GM23338 (cell line): ENCODE data around the gene TMX3. TPM values are rescaled to one million over a fixed set of nuclear protein-coding genes. Genes with fewer than 3 reads are reported as not detected.

Experiments
- ATAC-seq: fragments of 200-7000 bp; cut with Tn5 transposase; 3 replicates; pipeline ENCODE4 v1.9.1; 2020
- DNase-seq: peaks from one replicate; pipeline ENCODE4 v3.0.0-alpha.2; 2015; ENCODE audit warnings: low spot score
- H2AFZ ChIP-seq: fragments of 200-600 bp; sonication (generic); 2 replicates; pipeline ENCODE4 v1.8.0; 2016; ENCODE audit warnings: antibody characterized with exemption, mild to moderate bottlenecking, moderate library complexity
- H3F3A ChIP-seq: fragments of 200-600 bp; sonication (generic); replicated peaks from 2 replicates; pipeline ENCODE4 v1.8.0; 2017; ENCODE audit warnings: antibody characterized with exemption, mixed run types, low read depth
- H3K27ac ChIP-seq: fragments of 200-600 bp; sonication (generic); 2 replicates; pipeline ENCODE4 v1.6.1; 2016; ENCODE audit warnings: low read depth
- H3K27me3 ChIP-seq: fragments of 200-600 bp; sonication (generic); 2 replicates; pipeline ENCODE4 v1.8.0; 2016; ENCODE audit warnings: mild to moderate bottlenecking, mixed run types, moderate library complexity; ENCODE audit not compliant: insufficient read depth
- H3K36me3 ChIP-seq: fragments of 200-600 bp; sonication (generic); 2 replicates; pipeline ENCODE4 v1.8.0; 2016; ENCODE audit warnings: mild to moderate bottlenecking; ENCODE audit not compliant: insufficient read depth
- H3K4me1 ChIP-seq: fragments of 200-600 bp; sonication (generic); 2 replicates; pipeline ENCODE4 v1.8.0; 2016; ENCODE audit warnings: mild to moderate bottlenecking, moderate library complexity; ENCODE audit not compliant: insufficient read depth
- H3K4me2 ChIP-seq: fragments of 200-600 bp; sonication (generic); 2 replicates; pipeline ENCODE4 v1.7.1; 2017; ENCODE audit warnings: mixed run types
- H3K4me3 ChIP-seq: fragments of 200-600 bp; sonication (generic); 2 replicates; pipeline ENCODE4 v1.6.1; 2016; ENCODE audit warnings: mixed run types
- H3K79me2 ChIP-seq: fragments of 200-600 bp; sonication (generic); replicated peaks from 2 replicates; pipeline ENCODE4 v1.8.0; 2017; ENCODE audit warnings: mild to moderate bottlenecking; ENCODE audit not compliant: insufficient read depth
- H3K9me2 ChIP-seq: fragments of 200-600 bp; sonication (generic); 2 replicates; pipeline ENCODE4 v1.8.0; 2017; ENCODE audit not compliant: insufficient read depth
- H4K20me1 ChIP-seq: fragments of 200-600 bp; sonication (generic); replicated peaks from 2 replicates; pipeline ENCODE4 v1.8.0; 2017; ENCODE audit warnings: mild to moderate bottlenecking; ENCODE audit not compliant: insufficient read depth
- H3K27ac Mint-ChIP-seq: 2 replicates; pipeline ENCODE4 v1.8.0; 2020; ENCODE audit warnings: inconsistent platforms, mild to moderate bottlenecking, moderate library complexity, mixed read lengths
- H3K27me3 Mint-ChIP-seq: 3 replicates; pipeline ENCODE4 v1.8.0; 2022; ENCODE audit warnings: low read depth, mild to moderate bottlenecking, moderate library complexity, mixed read lengths, inconsistent platforms; ENCODE audit not compliant: insufficient read depth, poor library complexity
- H3K36me3 Mint-ChIP-seq: 3 replicates; pipeline ENCODE4 v1.8.0; 2021; ENCODE audit warnings: low read depth, mild to moderate bottlenecking, inconsistent platforms, moderate library complexity, mixed read lengths
- H3K4me1 Mint-ChIP-seq: 3 replicates; pipeline ENCODE4 v1.8.0; 2020; ENCODE audit warnings: mild to moderate bottlenecking, inconsistent platforms, mixed read lengths
- H3K4me3 Mint-ChIP-seq: 3 replicates; pipeline ENCODE4 v1.8.0; 2021; ENCODE audit warnings: moderate library complexity, mild to moderate bottlenecking, inconsistent platforms, mixed read lengths
- H3K9me3 Mint-ChIP-seq: 3 replicates; pipeline ENCODE4 v1.8.0; 2020; ENCODE audit warnings: moderate library complexity, mild to moderate bottlenecking, inconsistent platforms, mixed read lengths
- CREB1 ChIP-seq: fragments of 250-450 bp; sonication (Bioruptor Pico); IDR thresholded peaks from 2 replicates; pipeline ENCODE4 v1.5.0; 2020; ENCODE audit warnings: low read depth, mild to moderate bottlenecking, moderate library complexity
- EZH2 ChIP-seq: fragments of 200-600 bp; sonication (generic); IDR thresholded peaks from one replicate; pipeline ENCODE4 v1.8.0; 2017; ENCODE audit warnings: antibody characterized with exemption, mild to moderate bottlenecking, low read depth; ENCODE audit not compliant: unreplicated experiment
- EZH2phosphoT487 ChIP-seq: fragments of 200-600 bp; sonication (generic); IDR thresholded peaks from one replicate; pipeline ENCODE4 v1.8.1; 2018; ENCODE audit warnings: antibody characterized with exemption; ENCODE audit not compliant: unreplicated experiment
- JUNB ChIP-seq: IDR thresholded peaks from one replicate; pipeline ENCODE4 v1.6.1; 2016; ENCODE audit warnings: antibody characterized with exemption; ENCODE audit not compliant: unreplicated experiment
- NANOG ChIP-seq: IDR thresholded peaks from 2 replicates; pipeline ENCODE4 v1.6.1; 2016; ENCODE audit warnings: antibody characterized with exemption, borderline replicate concordance
- POLR2AphosphoS5 ChIP-seq: IDR thresholded peaks from 2 replicates; pipeline ENCODE4 v1.6.1; 2016; ENCODE audit warnings: antibody characterized with exemption, low read depth
- ZNF114 ChIP-seq: fragments of 250-450 bp; sonication (Bioruptor Pico); IDR thresholded peaks from 2 replicates; pipeline ENCODE4 v1.5.0; 2020; ENCODE audit warnings: mild to moderate bottlenecking, moderate library complexity
- ZNF331 ChIP-seq: fragments of 250-450 bp; sonication (Bioruptor Pico); IDR thresholded peaks from 2 replicates; pipeline ENCODE4 v1.5.0; 2020; ENCODE audit warnings: low read depth, mild to moderate bottlenecking, moderate library complexity
- polyA plus RNA-seq: library from polyadenylated mRNA; unstranded; fragments of >200 nt; fragmentation: Nextera tagmentation; extraction: Ambion mirVana; gene quantifications from 2 replicates; pipeline ENCODE4 v1.2.1, GENCODE V29; 2016
- total RNA-seq: library from RNA; depleted of rRNA; stranded (reverse); fragments of >200 nt; shearing (Covaris generic); gene quantifications from 2 replicates; pipeline ENCODE4 v1.2.3, GENCODE V29; 2014
- TF ChIP-seq, protein P1 (sequence below): fragments of 250-450 bp; sonication (Bioruptor Pico); IDR thresholded peaks from 2 replicates; pipeline ENCODE4 v1.5.0; 2020; ENCODE audit warnings: mild to moderate bottlenecking, moderate library complexity
- TF ChIP-seq, protein P2 (sequence below), 2 experiments: fragments of 200-600 bp in 1 of 2; sonication (generic) in 1 of 2; conservative IDR thresholded peaks; 2 replicates each; pipeline versions ENCODE4 v1.5.1 to v1.6.1; 2016 to 2017; ENCODE audit warnings: antibody characterized with exemption in 2 of 2, low read depth in 2 of 2, mild to moderate bottlenecking in 2 of 2, moderate library complexity in 1 of 2
- TF ChIP-seq, protein P3 (sequence below): IDR thresholded peaks from 2 replicates; pipeline ENCODE4 v1.6.1; 2016; ENCODE audit warnings: antibody characterized with exemption
- TF ChIP-seq, protein P4 (sequence below): IDR thresholded peaks from one replicate; pipeline ENCODE4 v1.6.1; 2018; ENCODE audit warnings: antibody characterized with exemption; ENCODE audit not compliant: unreplicated experiment

Gene TMX3
- total and polyA plus RNA-seq, 2 experiments from 2014 or later = 12.4 to 40.1 TPM

DNA sequence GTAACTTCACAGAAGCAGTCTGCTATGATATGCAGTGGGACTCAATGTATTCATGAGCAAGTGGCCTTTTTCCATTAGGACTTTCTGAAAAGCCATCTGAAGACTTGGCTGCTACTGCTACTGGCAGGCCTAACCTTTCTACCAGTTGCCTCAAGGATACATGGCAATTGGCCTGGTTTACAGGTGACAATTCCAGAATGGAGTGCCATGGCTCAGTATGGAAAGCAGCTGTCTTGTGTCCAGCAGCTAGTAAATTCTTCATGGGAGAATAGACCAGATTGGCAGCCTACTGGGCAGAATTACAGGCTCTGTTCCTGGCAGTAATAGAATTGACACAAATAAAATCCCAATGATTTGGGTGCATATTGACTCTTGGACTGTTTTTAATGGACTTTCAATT is 12.6 kb upstream of the TMX3 start:
- ATAC-seq (no peak), DNase-seq (no peak)
- H3K4me1 Mint-ChIP-seq = peaks cover 6% of the 10 kb centered on the region
- H3K27ac Mint-ChIP-seq = no peak overlapping the region
- no peak overlapping the region for H3K4me2 ChIP-seq
- H3F3A ChIP-seq = no peaks in the 10 kb centered on the region
- H3K27me3 ChIP-seq = no peaks in the 10 kb centered on the region
- peaks cover 17% of the 10 kb centered on the region; the same call in 1 of the 3 replicates for H3K36me3 Mint-ChIP-seq
- H3K4me3 Mint-ChIP-seq = no peak overlapping the region
- H3K27me3 Mint-ChIP-seq = peaks cover 2% of the 10 kb centered on the region
- no peaks in the 10 kb centered on the region for H3K79me2 ChIP-seq
- no peak overlapping the region for H2AFZ ChIP-seq
- H3K4me3 ChIP-seq = no peak overlapping the region
- no peaks in the 10 kb centered on the region for H4K20me1 ChIP-seq
- peaks cover 6% of the 10 kb centered on the region; the same call in 2 of the 3 replicates for H3K9me3 Mint-ChIP-seq
- H3K36me3 ChIP-seq = no peaks in the 10 kb centered on the region
- peaks cover 12% of the 10 kb centered on the region for H3K9me2 ChIP-seq
- TF ChIP-seq ZNF114 (CRISPR knock-in tag) (no peak), EZH2phosphoT487 (no peak), NANOG (no peak), CREB1 (CRISPR knock-in tag) (no peak), JUNB (no peak), ZNF331 (no peak), POLR2AphosphoS5 (no peak), EZH2 (no peak)
- TF ChIP-seq, protein P1, sequence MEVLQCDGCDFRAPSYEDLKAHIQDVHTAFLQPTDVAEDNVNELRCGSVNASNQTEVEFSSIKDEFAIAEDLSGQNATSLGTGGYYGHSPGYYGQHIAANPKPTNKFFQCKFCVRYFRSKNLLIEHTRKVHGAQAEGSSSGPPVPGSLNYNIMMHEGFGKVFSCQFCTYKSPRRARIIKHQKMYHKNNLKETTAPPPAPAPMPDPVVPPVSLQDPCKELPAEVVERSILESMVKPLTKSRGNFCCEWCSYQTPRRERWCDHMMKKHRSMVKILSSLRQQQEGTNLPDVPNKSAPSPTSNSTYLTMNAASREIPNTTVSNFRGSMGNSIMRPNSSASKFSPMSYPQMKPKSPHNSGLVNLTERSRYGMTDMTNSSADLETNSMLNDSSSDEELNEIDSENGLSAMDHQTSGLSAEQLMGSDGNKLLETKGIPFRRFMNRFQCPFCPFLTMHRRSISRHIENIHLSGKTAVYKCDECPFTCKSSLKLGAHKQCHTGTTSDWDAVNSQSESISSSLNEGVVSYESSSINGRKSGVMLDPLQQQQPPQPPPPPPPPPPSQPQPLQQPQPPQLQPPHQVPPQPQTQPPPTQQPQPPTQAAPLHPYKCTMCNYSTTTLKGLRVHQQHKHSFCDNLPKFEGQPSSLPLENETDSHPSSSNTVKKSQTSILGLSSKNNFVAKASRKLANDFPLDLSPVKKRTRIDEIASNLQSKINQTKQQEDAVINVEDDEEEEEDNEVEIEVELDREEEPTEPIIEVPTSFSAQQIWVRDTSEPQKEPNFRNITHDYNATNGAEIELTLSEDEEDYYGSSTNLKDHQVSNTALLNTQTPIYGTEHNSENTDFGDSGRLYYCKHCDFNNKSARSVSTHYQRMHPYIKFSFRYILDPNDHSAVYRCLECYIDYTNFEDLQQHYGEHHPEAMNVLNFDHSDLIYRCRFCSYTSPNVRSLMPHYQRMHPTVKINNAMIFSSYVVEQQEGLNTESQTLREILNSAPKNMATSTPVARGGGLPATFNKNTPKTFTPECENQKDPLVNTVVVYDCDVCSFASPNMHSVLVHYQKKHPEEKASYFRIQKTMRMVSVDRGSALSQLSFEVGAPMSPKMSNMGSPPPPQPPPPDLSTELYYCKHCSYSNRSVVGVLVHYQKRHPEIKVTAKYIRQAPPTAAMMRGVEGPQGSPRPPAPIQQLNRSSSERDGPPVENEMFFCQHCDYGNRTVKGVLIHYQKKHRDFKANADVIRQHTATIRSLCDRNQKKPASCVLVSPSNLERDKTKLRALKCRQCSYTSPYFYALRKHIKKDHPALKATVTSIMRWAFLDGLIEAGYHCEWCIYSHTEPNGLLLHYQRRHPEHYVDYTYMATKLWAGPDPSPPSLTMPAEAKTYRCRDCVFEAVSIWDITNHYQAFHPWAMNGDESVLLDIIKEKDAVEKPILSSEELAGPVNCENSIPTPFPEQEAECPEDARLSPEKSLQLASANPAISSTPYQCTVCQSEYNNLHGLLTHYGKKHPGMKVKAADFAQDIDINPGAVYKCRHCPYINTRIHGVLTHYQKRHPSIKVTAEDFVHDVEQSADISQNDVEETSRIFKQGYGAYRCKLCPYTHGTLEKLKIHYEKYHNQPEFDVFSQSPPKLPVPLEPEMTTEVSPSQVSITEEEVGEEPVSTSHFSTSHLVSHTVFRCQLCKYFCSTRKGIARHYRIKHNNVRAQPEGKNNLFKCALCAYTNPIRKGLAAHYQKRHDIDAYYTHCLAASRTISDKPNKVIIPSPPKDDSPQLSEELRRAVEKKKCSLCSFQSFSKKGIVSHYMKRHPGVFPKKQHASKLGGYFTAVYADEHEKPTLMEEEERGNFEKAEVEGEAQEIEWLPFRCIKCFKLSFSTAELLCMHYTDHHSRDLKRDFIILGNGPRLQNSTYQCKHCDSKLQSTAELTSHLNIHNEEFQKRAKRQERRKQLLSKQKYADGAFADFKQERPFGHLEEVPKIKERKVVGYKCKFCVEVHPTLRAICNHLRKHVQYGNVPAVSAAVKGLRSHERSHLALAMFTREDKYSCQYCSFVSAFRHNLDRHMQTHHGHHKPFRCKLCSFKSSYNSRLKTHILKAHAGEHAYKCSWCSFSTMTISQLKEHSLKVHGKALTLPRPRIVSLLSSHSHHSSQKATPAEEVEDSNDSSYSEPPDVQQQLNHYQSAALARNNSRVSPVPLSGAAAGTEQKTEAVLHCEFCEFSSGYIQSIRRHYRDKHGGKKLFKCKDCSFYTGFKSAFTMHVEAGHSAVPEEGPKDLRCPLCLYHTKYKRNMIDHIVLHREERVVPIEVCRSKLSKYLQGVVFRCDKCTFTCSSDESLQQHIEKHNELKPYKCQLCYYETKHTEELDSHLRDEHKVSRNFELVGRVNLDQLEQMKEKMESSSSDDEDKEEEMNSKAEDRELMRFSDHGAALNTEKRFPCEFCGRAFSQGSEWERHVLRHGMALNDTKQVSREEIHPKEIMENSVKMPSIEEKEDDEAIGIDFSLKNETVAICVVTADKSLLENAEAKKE = no peak
- TF ChIP-seq, protein P2, sequence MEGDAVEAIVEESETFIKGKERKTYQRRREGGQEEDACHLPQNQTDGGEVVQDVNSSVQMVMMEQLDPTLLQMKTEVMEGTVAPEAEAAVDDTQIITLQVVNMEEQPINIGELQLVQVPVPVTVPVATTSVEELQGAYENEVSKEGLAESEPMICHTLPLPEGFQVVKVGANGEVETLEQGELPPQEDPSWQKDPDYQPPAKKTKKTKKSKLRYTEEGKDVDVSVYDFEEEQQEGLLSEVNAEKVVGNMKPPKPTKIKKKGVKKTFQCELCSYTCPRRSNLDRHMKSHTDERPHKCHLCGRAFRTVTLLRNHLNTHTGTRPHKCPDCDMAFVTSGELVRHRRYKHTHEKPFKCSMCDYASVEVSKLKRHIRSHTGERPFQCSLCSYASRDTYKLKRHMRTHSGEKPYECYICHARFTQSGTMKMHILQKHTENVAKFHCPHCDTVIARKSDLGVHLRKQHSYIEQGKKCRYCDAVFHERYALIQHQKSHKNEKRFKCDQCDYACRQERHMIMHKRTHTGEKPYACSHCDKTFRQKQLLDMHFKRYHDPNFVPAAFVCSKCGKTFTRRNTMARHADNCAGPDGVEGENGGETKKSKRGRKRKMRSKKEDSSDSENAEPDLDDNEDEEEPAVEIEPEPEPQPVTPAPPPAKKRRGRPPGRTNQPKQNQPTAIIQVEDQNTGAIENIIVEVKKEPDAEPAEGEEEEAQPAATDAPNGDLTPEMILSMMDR (conservative IDR thresholded peaks at IDR 0.05; ENCODE audit: low read depth in 2 of 2) = no peak
- TF ChIP-seq, protein P3, sequence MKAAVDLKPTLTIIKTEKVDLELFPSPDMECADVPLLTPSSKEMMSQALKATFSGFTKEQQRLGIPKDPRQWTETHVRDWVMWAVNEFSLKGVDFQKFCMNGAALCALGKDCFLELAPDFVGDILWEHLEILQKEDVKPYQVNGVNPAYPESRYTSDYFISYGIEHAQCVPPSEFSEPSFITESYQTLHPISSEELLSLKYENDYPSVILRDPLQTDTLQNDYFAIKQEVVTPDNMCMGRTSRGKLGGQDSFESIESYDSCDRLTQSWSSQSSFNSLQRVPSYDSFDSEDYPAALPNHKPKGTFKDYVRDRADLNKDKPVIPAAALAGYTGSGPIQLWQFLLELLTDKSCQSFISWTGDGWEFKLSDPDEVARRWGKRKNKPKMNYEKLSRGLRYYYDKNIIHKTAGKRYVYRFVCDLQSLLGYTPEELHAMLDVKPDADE = no peak
- TF ChIP-seq, protein P4, sequence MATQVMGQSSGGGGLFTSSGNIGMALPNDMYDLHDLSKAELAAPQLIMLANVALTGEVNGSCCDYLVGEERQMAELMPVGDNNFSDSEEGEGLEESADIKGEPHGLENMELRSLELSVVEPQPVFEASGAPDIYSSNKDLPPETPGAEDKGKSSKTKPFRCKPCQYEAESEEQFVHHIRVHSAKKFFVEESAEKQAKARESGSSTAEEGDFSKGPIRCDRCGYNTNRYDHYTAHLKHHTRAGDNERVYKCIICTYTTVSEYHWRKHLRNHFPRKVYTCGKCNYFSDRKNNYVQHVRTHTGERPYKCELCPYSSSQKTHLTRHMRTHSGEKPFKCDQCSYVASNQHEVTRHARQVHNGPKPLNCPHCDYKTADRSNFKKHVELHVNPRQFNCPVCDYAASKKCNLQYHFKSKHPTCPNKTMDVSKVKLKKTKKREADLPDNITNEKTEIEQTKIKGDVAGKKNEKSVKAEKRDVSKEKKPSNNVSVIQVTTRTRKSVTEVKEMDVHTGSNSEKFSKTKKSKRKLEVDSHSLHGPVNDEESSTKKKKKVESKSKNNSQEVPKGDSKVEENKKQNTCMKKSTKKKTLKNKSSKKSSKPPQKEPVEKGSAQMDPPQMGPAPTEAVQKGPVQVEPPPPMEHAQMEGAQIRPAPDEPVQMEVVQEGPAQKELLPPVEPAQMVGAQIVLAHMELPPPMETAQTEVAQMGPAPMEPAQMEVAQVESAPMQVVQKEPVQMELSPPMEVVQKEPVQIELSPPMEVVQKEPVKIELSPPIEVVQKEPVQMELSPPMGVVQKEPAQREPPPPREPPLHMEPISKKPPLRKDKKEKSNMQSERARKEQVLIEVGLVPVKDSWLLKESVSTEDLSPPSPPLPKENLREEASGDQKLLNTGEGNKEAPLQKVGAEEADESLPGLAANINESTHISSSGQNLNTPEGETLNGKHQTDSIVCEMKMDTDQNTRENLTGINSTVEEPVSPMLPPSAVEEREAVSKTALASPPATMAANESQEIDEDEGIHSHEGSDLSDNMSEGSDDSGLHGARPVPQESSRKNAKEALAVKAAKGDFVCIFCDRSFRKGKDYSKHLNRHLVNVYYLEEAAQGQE = no peak
- H3K27ac ChIP-seq = no peak overlapping the region
- no peaks in the 10 kb centered on the region for H3K4me1 ChIP-seq
